ENCODE results near the gene TAGLN2.

TAGLN2 gene

GRCh38 chr1:159870704-159871103, 54.6 kb downstream of the TAGLN2 start:
- no peak for DNase-seq (ENCODE audit: low spot score)

GRCh38 chr1:159869607-159870006, 55.7 kb downstream of the TAGLN2 start:
- no peak for DNase-seq (ENCODE audit: low spot score)

GRCh38 chr1:159869173-159869572, 56.1 kb downstream of the TAGLN2 start:
- no peak for DNase-seq (ENCODE audit: low spot score)

- DNase-seq (ENCODE audit: low spot score) = no peak
Observed at GRCh38 chr1:159868766-159869165, 56.5 kb downstream of the TAGLN2 start.
